HepG2 (cell line): Measurements from ENCODE around the gene SIRT1. TPM values are rescaled to one million over a fixed set of nuclear protein-coding genes. Genes with fewer than 3 reads are reported as not detected.

Experiments
- ATAC-seq: fragments of 200-7000 bp; cut with Tn5 transposase; 3 replicates; pipeline ENCODE4 v1.9.1; 2020; ENCODE audit warnings: mild to moderate bottlenecking, moderate library complexity
- BruUV-seq: library from RNA; stranded (reverse); fragments of 400-500 nt; replicated peaks from 2 replicates; lab custom pipeline; 2021; lab: Mats Ljungman, UMichigan
- CTCF ChIA-PET: fragments of 300-600 bp; formaldehyde crosslinking; extraction: SDS; loops from one replicate; lab custom pipeline; 2021; ENCODE audit warnings: low total read pairs, inconsistent platforms, low intra/inter-chr PET ratio; lab: Yijun Ruan, JAX
- POLR2A ChIA-PET: fragments of 350-600 bp; sonication (Branson Sonifier 250); formaldehyde crosslinking; loops from one replicate; lab custom pipeline; 2020; ENCODE audit warnings: antibody characterized with exemption, inconsistent platforms; lab: Yijun Ruan, JAX
- DNase-seq: peaks from one replicate; pipeline ENCODE4 v3.0.0-alpha.2; 2015; ENCODE audit warnings: low spot score
- FAIRE-seq: peaks from 3 replicates; lab custom pipeline; 2011; peaks lifted over from hg19 to GRCh38; lab: Jason Lieb, UNC
- H2AFZ ChIP-seq: one replicate; pipeline ENCODE4 v1.6.1; 2011; ENCODE audit warnings: low read length, inconsistent platforms
- H3K27ac ChIP-seq: fragments of 300-600 bp; 3 replicates; pipeline ENCODE4 v1.8.0; 2011; ENCODE audit warnings: mixed run types, mild to moderate bottlenecking, mixed read lengths, low read length, inconsistent platforms; ENCODE audit not compliant: insufficient read depth; ENCODE audit errors: extremely low read length
- H3K27me3 ChIP-seq, 2 experiments: fragments of 200-600 bp in 1 of 2; 2 replicates in 1 of 2; 3 replicates in 1 of 2; pipeline versions ENCODE4 v1.6.0 to v1.8.0; 2011; ENCODE audit warnings: low read length in 2 of 2, mild to moderate bottlenecking in 2 of 2, moderate library complexity in 2 of 2, inconsistent platforms in 1 of 2; ENCODE audit not compliant: insufficient read depth in 2 of 2, control insufficient read depth in 1 of 2
- H3K36me3 ChIP-seq, 2 experiments: fragments of 200-600 bp in 1 of 2; replicated peaks in 1 of 2; 2 replicates in 1 of 2; 3 replicates in 1 of 2; pipeline versions ENCODE4 v1.5.1 to v1.8.0; 2011; ENCODE audit warnings: low read length in 2 of 2, inconsistent platforms in 1 of 2; ENCODE audit not compliant: insufficient read depth in 2 of 2, control insufficient read depth in 1 of 2
- H3K4me1 ChIP-seq: 2 replicates; pipeline ENCODE4 v1.5.1; 2012; ENCODE audit warnings: low read length, inconsistent platforms; ENCODE audit not compliant: insufficient read depth
- H3K4me2 ChIP-seq: 2 replicates; pipeline ENCODE4 v1.6.0; 2011; ENCODE audit warnings: low read depth, low read length, inconsistent platforms
- H3K4me3 ChIP-seq, 3 experiments: fragments of 200-600 bp in 1 of 3; sonication (generic), shearing (Covaris generic) in 1 of 3; replicated peaks in 1 of 3; 2 replicates each; pipeline ENCODE4 v1.5.1; 2011 to 2016; ENCODE audit warnings: low read length in 3 of 3, inconsistent platforms in 2 of 3, low read depth in 2 of 3, mild to moderate bottlenecking in 2 of 3, control low read depth in 1 of 3, mixed read lengths in 1 of 3; ENCODE audit not compliant: insufficient read depth in 1 of 3
- H3K79me2 ChIP-seq: one replicate; pipeline ENCODE4 v1.6.1; 2011; ENCODE audit warnings: low read length, inconsistent platforms; ENCODE audit not compliant: insufficient read depth
- H3K9ac ChIP-seq: 2 replicates; pipeline ENCODE4 v1.6.0; 2011; ENCODE audit warnings: mild to moderate bottlenecking, low read depth, low read length, inconsistent platforms; ENCODE audit not compliant: insufficient read depth
- H3K9me3 ChIP-seq: 2 replicates; pipeline ENCODE4 v1.5.1; 2012; ENCODE audit warnings: mild to moderate bottlenecking, low read length
- H4K20me1 ChIP-seq: 2 replicates; pipeline ENCODE4 v1.6.0; 2011; ENCODE audit warnings: inconsistent platforms, mild to moderate bottlenecking, low read length, moderate library complexity; ENCODE audit not compliant: insufficient read depth
- ATAD3A ChIP-seq: sonication (generic); formaldehyde crosslinking; IDR thresholded peaks from 2 replicates; pipeline ENCODE4 v1.4.0; 2020; ENCODE audit warnings: missing genetic modification reagents
- BRD4 ChIP-seq: sonication (generic); formaldehyde crosslinking; IDR thresholded peaks from 2 replicates; pipeline ENCODE4 v1.4.0; 2020; ENCODE audit warnings: missing genetic modification reagents
- CCAR2 ChIP-seq: fragments of 200-400 bp; formaldehyde crosslinking; optimal IDR thresholded peaks from 2 replicates; pipeline ENCODE3; 2018; ENCODE audit warnings: low read depth, mild to moderate bottlenecking, low read length, moderate library complexity
- DR1 ChIP-seq: sonication (generic); formaldehyde crosslinking; IDR thresholded peaks from 2 replicates; pipeline ENCODE4 v1.8.0; 2021; ENCODE audit warnings: mild to moderate bottlenecking, missing genetic modification reagents, inconsistent platforms
- HOXA7 ChIP-seq: sonication (generic); formaldehyde crosslinking; IDR thresholded peaks from 2 replicates; pipeline ENCODE4 v1.8.1; 2022; ENCODE audit warnings: mild to moderate bottlenecking, missing genetic modification reagents, moderate library complexity
- KDM4B ChIP-seq: sonication (generic); formaldehyde crosslinking; IDR thresholded peaks from 2 replicates; pipeline ENCODE4 v1.4.0; 2020; ENCODE audit warnings: missing genetic modification reagents
- LCORL ChIP-seq, 2 experiments: fragments of 450-650 bp in 1 of 2; sonication (generic) in 1 of 2; formaldehyde crosslinking in 1 of 2; IDR thresholded peaks; 2 replicates each; pipeline versions ENCODE4 v1.5.0 to v1.6.1; 2017 to 2020; ENCODE audit warnings: antibody characterized with exemption in 1 of 2, missing genetic modification reagents in 1 of 2
- PRDM15 ChIP-seq: sonication (generic); formaldehyde crosslinking; IDR thresholded peaks from 2 replicates; pipeline ENCODE4 v1.4.0; 2020; ENCODE audit warnings: missing genetic modification reagents
- SRSF9 ChIP-seq: fragments of 200-400 bp; formaldehyde crosslinking; IDR thresholded peaks from 2 replicates; pipeline ENCODE4 v1.6.1; 2018; ENCODE audit warnings: borderline replicate concordance, mild to moderate bottlenecking, low read depth, low read length; ENCODE audit not compliant: insufficient read depth, poor library complexity, severe bottlenecking
- ZC3H4 ChIP-seq: sonication (generic); formaldehyde crosslinking; IDR thresholded peaks from 2 replicates; pipeline ENCODE4 v1.4.0; 2020; ENCODE audit warnings: missing genetic modification reagents, borderline replicate concordance
- ZFP1 ChIP-seq: IDR thresholded peaks from 2 replicates; pipeline ENCODE4 v1.6.1; 2016
- ZNF17 ChIP-seq: sonication (generic); formaldehyde crosslinking; IDR thresholded peaks from 2 replicates; pipeline ENCODE4 v1.5.0; 2020; ENCODE audit warnings: mild to moderate bottlenecking, missing genetic modification reagents
- ZNF543 ChIP-seq: sonication (generic); formaldehyde crosslinking; IDR thresholded peaks from 2 replicates; pipeline ENCODE4 v1.4.0; 2020; ENCODE audit warnings: mild to moderate bottlenecking, missing genetic modification reagents
- ZNF577 ChIP-seq: sonication (generic); formaldehyde crosslinking; IDR thresholded peaks from 2 replicates; pipeline ENCODE4 v1.4.0; 2020; ENCODE audit warnings: mild to moderate bottlenecking, low read depth, missing genetic modification reagents, borderline replicate concordance
- ZNF614 ChIP-seq: IDR thresholded peaks from 2 replicates; pipeline ENCODE4 v1.6.1; 2018; ENCODE audit warnings: missing biosample characterization, missing genetic modification reagents, inconsistent platforms, borderline replicate concordance
- ZNF644 ChIP-seq: IDR thresholded peaks from 2 replicates; pipeline ENCODE4 v1.6.1; 2016; ENCODE audit warnings: low read depth
- ZNF749 ChIP-seq: sonication (generic); formaldehyde crosslinking; IDR thresholded peaks from 2 replicates; pipeline ENCODE4 v1.8.0; 2022; ENCODE audit warnings: mild to moderate bottlenecking, missing genetic modification reagents, moderate library complexity, borderline replicate concordance
- WGBS: methylation state at CpG from one replicate; pipeline ENCODE4 v1.1.6; 2017; ENCODE audit warnings: low lambda C conversion rate; 5-methylcytosine and 5-hydroxymethylcytosine counted together
- in situ Hi-C: cut with HindIII; loops from 2 replicates; pipeline ENCODE4 v1.10.0; 2017; ENCODE audit warnings: low pct_unique_long_range_greater_than_20kb; ENCODE audit not compliant: extremely low pct_ligation_motif_present
- intact Hi-C: fragments of 100-400 bp; cut with micrococcal nuclease; formaldehyde crosslinking; loops from one replicate; pipeline ENCODE4 v1.10.0; 2022; ENCODE audit not compliant: unreplicated experiment
- polyA plus RNA-seq, 8 experiments: library from polyadenylated mRNA; depleted of rRNA in 3 of 8; stranded (reverse) in 7 of 8; unstranded in 1 of 8; fragments of >200 nt; fragmentation: Illumina TruSeq in 4 of 8; extraction: Trizol in 4 of 8; gene quantifications; 2 replicates each; pipeline versions ENCODE4 v1.2.1 to v1.2.3, GENCODE V29; 2011 to 2016; ENCODE audit warnings: low read depth in 4 of 8, missing spikeins in 1 of 8, mixed read lengths in 1 of 8; ENCODE audit not compliant: insufficient read depth in 1 of 8
- total RNA-seq, 5 experiments: library from RNA; depleted of rRNA; stranded (reverse); fragments of >200 nt; fragmentation: Illumina TruSeq; extraction: Trizol; gene quantifications; 2 replicates each; pipeline ENCODE4 v1.2.3, GENCODE V29; 2016; ENCODE audit warnings: low read depth in 1 of 5
- TF ChIP-seq, protein P1 (sequence below): sonication (generic); formaldehyde crosslinking; IDR thresholded peaks from 2 replicates; pipeline ENCODE4 v1.8.1; 2023; ENCODE audit warnings: mild to moderate bottlenecking, inconsistent platforms, moderate library complexity, missing genetic modification reagents, borderline replicate concordance

Gene SIRT1
- total and polyA plus RNA-seq, 2 of the 13 experiments (the other 11 are each of a cell fraction or from before 2014, with no cell fraction given), result 9.4 to 10.2 TPM

DNA sequence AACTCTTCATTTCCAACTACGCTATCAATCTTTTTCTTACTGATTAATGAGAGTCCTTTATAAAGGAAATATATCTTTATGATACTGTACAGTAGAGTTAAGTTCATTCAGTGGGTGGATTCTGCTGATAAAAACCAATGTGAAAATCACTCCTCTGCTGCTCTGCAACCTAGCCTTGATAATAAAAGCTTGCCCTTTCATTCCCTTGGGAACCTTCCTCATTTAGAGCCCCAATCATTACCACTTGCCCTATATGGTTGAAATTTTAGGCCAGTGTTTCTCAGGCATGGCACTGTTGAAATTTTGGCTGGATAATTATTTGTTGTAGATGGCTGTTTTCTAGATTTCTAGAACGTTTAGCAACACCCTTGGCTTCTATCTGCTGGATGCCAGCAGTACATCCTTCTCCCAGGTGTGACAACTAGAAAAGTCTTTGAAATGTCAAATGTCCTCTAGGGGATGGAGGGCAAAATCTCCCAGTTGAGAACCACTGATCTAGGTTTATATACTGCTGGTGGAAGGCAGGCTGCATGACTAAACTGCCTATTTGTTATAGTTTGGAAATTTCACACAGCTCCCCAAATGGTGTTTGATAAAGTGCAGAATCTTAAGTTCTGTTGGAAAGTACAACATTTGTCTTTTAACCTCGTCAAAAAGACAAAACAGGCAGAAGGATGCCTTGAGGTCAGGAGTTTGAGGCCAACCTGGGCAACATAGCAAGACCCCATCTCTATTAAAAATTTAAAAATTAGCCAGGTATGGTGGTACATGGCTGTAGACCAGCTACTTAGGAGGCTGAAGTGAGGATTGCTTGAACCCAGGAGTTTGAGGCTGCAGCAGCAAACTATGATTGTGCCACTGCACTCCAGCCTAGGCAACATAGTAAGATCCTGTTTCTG lies 8.9 kb upstream of the SIRT1 start:
- Histone ChIP-seq H3K9me3 (no peaks in the 10 kb centered on the region), H3K4me3 (no peak overlapping the region), H4K20me1 (no peaks in the 10 kb centered on the region), H3K27ac (no peak overlapping the region), H2AFZ (no peak overlapping the region), H3K4me1 (no peaks in the 10 kb centered on the region; the same call in 1 of the 2 replicates), H3K9ac (no peak overlapping the region), H3K4me2 (no peak overlapping the region), H3K27me3 (no peaks in the 10 kb centered on the region), H3K79me2 (no peaks in the 10 kb centered on the region), H3K36me3 (no peaks in the 10 kb centered on the region)
- ChIA-PET CTCF (no interaction called here), POLR2A (no interaction called here)
- FAIRE-seq, result no peak
- in situ Hi-C loops (no loop called here), intact Hi-C loops (no loop called here)
- no peak for DNase-seq
- no TSS peak for BruUV-seq
- ATAC-seq, result no peak
- 32% methylated on average over 3 of the region's 3 CpGs for WGBS
- TF ChIP-seq ZFP1 (CRISPR knock-in tag), result no peak
- TF ChIP-seq ZC3H4, result no peak
- no peak for TF ChIP-seq KDM4B (CRISPR knock-in tag)
- no peak for TF ChIP-seq LCORL (IDR thresholded peaks at IDR 0.05)
- no peak for TF ChIP-seq LCORL (CRISPR knock-in tag; IDR thresholded peaks at IDR 0.05)
- TF ChIP-seq ATAD3A (CRISPR knock-in tag), result no peak
- TF ChIP-seq, protein P1, sequence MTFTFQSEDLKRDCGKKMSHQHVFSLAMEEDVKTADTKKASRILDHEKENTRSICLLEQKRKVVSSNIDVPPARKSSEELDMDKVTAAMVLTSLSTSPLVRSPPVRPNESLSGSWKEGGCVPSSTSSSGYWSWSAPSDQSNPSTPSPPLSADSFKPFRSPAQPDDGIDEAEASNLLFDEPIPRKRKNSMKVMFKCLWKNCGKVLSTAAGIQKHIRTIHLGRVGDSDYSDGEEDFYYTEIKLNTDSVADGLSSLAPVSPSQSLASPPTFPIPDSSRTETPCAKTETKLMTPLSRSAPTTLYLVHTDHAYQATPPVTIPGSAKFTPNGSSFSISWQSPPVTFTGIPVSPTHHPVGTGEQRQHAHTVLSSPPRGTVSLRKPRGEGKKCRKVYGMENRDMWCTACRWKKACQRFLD (CRISPR knock-in tag), result no peak
- no peak for TF ChIP-seq PRDM15 (CRISPR knock-in tag)
- TF ChIP-seq ZNF17, result no peak
- TF ChIP-seq ZNF749 (CRISPR knock-in tag), result no peak
- TF ChIP-seq HOXA7 (CRISPR knock-in tag), result no peak
- TF ChIP-seq BRD4 (CRISPR knock-in tag), result no peak
- TF ChIP-seq SRSF9, result no peak
- TF ChIP-seq ZNF614, result no peak
- TF ChIP-seq ZNF644 (CRISPR knock-in tag), result no peak
- no peak for TF ChIP-seq ZNF543
- no peak for TF ChIP-seq ZNF577 (CRISPR knock-in tag)
- no peak for TF ChIP-seq DR1 (CRISPR knock-in tag)
- TF ChIP-seq CCAR2, result no peak
